ENCODE data around the gene PNPLA2.

The PNPLA2 gene

DNA sequence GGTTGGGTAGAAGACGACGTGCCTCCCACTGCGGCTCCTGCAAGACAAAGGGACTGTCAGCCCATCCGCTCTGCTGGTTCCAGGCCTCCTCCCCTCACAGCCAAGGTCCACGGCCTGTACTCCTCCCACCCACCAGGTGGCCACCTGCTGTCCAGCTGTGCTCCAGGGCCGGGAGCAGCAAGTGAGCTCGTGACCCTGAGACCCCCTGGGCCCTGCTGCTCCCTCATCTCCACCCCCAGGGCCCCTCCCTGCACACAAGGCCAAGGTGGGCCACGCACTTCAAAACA, 51.4 kb downstream of the PNPLA2 start:
- TF ChIP-seq, protein P1, sequence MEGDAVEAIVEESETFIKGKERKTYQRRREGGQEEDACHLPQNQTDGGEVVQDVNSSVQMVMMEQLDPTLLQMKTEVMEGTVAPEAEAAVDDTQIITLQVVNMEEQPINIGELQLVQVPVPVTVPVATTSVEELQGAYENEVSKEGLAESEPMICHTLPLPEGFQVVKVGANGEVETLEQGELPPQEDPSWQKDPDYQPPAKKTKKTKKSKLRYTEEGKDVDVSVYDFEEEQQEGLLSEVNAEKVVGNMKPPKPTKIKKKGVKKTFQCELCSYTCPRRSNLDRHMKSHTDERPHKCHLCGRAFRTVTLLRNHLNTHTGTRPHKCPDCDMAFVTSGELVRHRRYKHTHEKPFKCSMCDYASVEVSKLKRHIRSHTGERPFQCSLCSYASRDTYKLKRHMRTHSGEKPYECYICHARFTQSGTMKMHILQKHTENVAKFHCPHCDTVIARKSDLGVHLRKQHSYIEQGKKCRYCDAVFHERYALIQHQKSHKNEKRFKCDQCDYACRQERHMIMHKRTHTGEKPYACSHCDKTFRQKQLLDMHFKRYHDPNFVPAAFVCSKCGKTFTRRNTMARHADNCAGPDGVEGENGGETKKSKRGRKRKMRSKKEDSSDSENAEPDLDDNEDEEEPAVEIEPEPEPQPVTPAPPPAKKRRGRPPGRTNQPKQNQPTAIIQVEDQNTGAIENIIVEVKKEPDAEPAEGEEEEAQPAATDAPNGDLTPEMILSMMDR (conservative IDR thresholded peaks at IDR 0.05; ENCODE audit: low read length): peak; percentile 13
- no peak for DNase-seq (ENCODE audit: low read depth)
- H3K4me3 ChIP-seq (ENCODE audit: low read length): no peak overlapping the region

DNA sequence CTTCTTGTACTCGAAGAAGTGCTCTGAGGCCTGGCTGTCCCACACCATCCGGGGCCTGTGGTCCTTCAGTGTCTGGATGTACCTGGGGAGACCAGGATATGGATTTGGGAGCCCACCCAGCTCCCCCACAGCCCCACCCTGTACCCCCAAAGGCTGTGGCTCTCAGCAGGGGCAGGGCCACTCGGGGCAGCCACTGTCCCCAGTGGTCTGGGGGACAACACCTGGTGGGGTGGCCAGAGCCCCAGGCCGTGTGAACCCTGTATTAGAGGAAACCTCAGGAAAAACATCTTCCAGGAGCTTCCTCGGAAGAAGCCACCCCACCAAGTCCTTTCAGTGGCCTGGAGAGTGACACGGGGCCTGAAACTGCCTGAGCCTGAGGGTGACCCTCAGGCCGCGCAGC, 51.7 kb downstream of the PNPLA2 start:
- DNase-seq (ENCODE audit: low read depth): no peak
- TF ChIP-seq, protein P1 (conservative IDR thresholded peaks at IDR 0.05; ENCODE audit: low read length): no peak
- H3K4me3 ChIP-seq (ENCODE audit: low read length): no peak overlapping the region

DNA sequence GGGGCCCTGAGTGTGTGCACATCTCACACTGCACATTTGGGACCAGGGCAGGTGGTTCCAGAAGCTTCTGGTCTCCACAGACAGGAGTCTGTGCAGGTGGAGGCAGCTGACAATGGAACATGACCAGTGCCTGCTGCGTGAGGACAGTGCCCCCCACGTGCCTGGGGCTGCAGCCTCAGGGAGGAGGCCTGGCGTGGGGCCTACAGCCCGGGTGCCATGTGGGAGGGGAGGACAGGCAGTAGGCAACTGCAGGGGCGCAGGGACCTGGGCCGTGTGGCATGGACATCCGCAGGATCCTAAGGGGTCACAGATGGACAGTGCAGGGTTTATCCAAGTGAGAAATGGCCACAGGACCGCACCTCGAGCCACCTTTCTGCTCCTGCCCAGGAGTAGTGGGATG, 52.8 kb downstream of the PNPLA2 start:
- TF ChIP-seq, protein P1 (conservative IDR thresholded peaks at IDR 0.05; ENCODE audit: low read length): no peak
- H3K4me3 ChIP-seq (ENCODE audit: low read length): no peak overlapping the region
- DNase-seq (ENCODE audit: low read depth): no peak

DNA sequence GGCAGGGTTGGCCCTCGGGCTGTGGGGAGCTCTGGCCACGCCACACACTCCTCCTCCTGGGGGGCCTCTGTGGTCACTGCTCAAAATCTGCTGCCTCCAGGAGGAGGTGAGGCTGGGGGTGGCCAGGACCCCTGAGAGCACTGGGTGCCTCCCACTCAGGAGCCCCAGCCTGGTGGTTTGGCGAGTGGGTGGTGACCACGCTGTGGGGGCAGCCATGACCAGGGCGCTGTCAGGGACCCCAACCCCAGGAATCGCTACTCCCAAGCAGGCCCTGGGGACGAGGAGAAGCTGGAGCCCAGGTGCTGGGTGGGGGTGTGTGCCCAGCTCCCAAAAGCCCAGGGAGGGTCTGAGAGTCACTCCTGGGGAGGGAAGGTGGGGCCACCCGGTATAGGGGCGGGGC, 54.1 kb downstream of the PNPLA2 start:
- H3K4me3 ChIP-seq (ENCODE audit: low read length): no peak overlapping the region
- DNase-seq (ENCODE audit: low read depth): no peak
- TF ChIP-seq, protein P1 (conservative IDR thresholded peaks at IDR 0.05; ENCODE audit: low read length): no peak

DNA sequence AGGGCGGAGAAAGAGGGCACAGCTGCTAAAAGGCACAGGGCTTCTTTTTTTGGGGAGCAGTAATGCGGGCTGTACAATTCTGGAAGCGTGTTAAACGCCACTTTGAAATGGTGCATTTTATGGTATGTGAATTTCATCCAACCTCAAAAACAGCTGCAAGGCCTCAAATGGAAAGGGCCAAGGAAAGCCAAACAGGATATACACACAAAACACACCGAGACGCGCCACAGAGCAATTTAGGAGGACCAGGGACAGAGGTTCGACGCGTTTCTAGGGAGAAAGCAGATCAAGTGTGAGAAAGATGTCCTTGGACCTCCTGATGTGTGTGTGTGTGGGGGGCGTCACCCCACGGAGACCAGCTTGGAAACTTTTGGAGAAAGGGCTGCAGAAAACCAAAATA, 55.0 kb downstream of the PNPLA2 start:
- no peak overlapping the region for H3K4me3 ChIP-seq (ENCODE audit: low read length)
- TF ChIP-seq, protein P1 (conservative IDR thresholded peaks at IDR 0.05; ENCODE audit: low read length): no peak
- no peak for DNase-seq (ENCODE audit: low read depth)
